CD4-positive, alpha-beta T cell treated with Interleukin-15 for 4 hours (primary cell): ENCODE results near the gene MCM3AP.
"Not testable (repeated sequence)": the region's sequence is repeated elsewhere in the genome, so short reads cannot be mapped to it uniquely, and the experiment has no call there.

ENCODE experiments used
- DNase-seq: peaks from one replicate; pipeline ENCODE4 v3.0.0-alpha.2; 2020; ENCODE audit warnings: low spot score

MCM3AP gene

GRCh38 chr21:46311568-46311967, 26.2 kb upstream of the MCM3AP start:
- no peak for DNase-seq

DNA sequence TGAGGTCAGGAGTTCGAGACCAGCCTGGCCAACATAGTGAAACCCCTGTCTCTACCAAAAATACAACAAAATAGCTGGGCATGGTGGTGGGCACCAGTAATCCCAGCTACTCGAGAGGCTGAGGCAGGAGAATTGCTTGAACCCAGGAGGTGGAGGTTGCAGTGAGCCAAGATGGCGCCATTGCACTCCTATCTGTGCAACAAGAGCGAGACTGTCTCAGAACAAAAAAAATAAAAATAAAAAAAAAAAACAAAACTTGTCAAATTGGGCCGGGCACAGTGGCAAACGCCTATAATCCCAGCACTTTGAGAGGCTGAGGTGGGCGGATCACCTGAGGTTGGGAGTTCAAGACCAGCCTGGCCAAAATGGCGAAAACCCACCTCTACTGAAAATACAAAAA, 24.8 kb upstream of the MCM3AP start:
- DNase-seq: not testable (repeated sequence)

- DNase-seq: no peak
Observed at GRCh38 chr21:46308431-46308830, 23.0 kb upstream of the MCM3AP start.

GRCh38 chr21:46307625-46308024, 22.2 kb upstream of the MCM3AP start:
- DNase-seq: no peak

DNA sequence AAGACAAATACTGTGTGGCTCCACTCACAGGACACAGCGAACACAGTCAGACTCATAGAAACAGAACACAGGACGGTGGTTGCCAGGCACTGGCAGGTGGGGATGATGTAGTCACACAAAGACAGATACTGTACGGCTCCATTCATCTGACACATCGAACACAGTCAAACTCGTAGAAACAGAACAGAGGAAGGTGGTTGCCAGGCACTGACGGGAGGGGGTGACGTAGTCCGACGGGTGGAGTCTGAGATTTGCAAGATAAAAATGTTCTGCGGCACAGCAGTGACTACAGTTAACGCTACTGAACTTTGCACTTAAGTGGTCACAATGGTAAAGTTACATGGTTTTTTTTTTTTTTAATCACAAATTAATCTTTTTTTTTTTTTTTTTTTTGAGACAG, 19.5 kb upstream of the MCM3AP start:
- no peak for DNase-seq

DNA sequence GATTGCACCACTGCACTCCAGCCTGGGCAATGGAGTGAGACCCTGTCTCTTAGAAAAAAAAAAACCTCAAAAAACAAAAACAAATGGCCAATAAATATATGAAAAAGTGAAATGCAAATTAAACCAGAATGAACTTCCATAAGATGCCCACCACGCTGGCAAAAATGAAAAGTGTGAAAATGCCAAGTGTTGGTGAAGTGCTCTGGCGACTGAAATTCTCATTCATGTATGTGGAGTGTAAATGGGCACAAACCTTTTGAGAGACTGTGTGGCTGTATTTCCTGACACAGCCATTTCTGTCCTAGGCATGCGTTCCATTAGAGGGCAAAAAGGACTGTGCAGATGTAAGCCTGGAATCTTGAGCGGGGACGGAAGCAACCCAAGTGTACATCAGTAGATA, 19.0 kb upstream of the MCM3AP start:
- no peak for DNase-seq

DNA sequence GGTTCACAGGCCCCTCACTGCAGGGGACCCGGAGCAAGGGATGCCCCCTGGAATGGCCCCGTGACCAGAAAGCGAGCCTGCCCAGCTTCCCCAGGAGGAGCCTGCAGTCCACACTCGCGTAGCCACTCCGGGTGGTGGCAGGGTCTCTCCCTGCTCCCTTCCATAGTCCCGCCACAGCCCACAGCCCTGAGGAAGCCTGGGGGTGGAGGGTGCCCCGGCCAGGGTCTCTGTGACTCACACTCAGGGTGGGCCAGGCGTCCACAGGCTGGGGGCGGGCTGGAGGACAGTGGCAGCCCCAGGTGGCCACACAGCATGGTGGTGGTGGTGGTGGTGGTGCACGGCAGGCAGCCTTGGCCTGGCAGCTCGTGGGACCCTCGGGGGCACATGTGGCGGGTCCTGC, 16.3 kb upstream of the MCM3AP start:
- DNase-seq: no peak

DNA sequence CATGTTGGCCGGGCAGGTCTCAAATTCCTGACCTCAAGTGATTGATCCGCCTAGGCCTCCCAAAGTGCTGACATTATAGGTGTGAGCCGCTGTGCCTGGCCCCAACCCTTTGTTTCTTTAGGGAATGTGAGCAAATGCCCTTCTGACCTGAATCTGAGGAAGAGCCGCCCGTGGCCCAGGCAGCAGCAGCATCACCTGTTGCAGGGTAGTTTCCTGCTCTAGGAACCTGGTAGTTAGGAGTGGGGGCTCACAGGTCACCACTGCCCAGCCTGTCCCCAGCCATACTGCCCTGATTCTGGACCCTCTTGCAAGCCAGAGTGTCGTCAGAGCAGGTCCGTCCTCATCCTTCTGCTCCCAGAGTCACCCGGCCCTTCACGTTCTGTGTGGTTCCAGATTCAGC, 13.8 kb upstream of the MCM3AP start:
- DNase-seq: no peak

- DNase-seq: no peak
Observed at GRCh38 chr21:46297338-46298271, 12.2 kb upstream of the MCM3AP start.

DNA sequence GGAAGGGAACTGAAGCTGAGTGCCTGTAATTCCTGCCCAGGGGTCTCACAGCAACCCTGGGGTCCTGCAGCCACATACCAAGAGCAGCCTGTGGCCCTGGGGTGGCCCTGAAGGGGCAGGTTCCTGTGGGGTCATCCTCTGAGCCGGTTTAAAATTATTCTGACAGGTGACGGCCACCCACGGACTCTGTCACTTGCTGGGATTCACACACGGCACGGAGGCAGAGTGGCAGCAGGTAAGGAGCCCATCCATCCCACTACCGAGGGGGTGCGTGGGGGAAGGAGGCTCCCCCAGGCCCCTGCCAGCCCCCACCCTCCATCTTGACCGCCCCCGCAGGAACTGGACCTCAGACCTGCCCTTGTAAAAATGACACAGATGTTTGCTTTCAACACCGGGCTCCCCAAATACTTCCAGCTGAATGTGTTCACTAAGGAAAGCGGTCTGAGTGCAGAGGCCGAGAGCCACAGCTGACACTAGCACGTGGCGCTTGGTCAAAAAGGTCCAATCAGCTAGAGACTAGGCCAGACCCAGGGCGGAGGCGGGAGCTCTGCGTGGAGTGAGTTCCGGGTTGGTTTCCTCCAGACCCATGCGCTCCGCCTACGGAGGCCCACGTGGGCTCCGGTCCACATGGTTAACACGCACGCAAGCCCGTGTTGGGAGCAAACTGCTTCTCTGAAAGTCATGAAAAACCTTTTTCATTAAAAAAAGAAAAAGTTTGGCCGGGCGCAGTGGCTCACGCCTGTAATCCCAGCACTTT, 10.8 kb upstream of the MCM3AP start:
- DNase-seq: peak; percentile 37

- no peak for DNase-seq
Observed at GRCh38 chr21:46295177-46295770, 9.9 kb upstream of the MCM3AP start.

DNA sequence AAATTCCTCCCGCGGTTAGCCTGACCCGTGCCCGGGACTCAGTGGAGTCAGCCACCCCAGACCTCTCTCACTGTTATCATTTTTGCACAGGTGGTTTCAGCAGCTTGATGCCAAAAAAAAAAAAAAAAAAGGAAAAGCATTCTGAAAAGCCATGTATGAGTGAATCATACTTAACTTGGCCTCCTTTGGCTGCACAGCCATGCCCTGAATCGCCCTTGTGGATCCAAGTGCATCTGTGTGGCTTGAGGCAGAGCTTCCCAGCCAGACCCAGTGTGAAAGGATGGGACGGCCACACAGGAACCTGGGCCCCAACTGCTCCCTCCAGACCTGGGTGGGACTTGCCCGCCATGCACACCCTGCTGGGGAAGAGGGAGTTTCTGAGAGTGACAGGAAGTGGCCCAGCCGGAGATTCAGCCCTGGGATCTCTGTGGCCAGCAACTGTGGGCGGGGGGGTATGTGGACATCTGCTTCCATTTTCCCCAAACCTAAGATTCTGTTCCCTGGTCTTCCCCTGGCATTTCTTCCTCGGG, 9.3 kb upstream of the MCM3AP start:
- DNase-seq: no peak

DNA sequence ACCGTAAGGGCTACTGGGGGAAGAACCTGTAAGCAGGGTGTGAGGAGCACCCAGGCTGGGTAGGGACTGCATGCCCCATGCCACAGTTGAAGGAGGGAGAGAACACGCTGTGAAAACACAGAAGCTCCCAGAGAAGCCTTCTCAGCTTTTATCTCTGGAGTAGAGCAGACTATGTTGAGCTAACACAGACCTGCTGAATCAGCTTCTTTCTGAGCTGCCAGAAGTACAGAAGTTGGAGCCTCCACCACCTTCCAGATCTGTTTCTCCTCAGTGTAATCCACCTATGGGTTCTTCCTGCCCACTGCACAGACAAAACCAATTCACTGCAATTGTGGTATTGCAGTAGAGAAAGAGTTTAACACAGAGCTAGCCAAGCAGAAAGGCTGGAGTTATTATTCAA, 6.2 kb upstream of the MCM3AP start:
- no peak for DNase-seq

DNA sequence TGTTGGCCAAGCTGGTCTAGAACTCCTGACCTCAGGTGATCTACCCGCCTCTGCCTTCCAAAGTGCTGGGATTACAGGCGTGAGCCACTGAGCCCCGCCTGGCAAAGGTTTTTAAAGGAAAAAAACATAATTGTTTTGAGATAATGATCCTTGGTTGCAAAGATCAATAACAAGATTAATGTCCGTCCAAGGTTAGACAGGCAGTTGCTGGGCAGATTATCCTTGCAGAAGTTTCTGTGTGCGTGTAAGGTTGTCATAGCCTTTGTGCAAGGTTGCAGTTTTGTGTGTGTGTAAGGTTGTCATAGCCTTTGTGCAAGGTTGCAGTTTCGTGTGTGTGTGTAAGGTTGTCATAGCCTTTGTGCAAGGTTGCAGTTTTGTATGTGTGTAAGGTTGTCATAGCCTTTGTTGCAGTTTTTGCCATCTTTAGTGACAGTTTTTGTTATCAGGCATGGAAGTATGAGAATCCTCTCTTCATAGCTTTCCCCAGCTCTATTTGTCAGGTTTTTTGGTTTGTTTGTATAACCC, 4.3 kb upstream of the MCM3AP start:
- DNase-seq: no peak

DNA sequence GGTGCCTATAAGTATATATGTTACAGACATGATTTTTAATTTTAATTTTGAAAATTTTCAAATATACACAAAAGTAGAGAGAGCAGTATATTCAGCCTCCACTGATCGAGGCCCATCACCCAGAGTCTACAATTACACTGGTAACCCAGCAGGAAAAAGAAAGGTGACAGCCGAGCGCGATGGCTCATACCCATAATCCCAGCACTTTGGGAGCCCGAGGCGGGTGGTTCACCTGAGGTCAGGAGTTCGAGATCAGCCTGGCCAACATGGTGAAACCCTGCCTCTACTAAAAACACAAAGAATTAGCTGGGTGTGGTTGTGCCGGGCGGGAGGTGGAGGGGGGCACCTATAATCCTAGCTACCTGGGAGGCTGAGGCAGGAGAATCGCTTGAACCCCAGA, 2.1 kb upstream of the MCM3AP start:
- no peak for DNase-seq

- DNase-seq: no peak
Observed at GRCh38 chr21:46286648-46287002, 1.2 kb upstream of the MCM3AP start.

DNA sequence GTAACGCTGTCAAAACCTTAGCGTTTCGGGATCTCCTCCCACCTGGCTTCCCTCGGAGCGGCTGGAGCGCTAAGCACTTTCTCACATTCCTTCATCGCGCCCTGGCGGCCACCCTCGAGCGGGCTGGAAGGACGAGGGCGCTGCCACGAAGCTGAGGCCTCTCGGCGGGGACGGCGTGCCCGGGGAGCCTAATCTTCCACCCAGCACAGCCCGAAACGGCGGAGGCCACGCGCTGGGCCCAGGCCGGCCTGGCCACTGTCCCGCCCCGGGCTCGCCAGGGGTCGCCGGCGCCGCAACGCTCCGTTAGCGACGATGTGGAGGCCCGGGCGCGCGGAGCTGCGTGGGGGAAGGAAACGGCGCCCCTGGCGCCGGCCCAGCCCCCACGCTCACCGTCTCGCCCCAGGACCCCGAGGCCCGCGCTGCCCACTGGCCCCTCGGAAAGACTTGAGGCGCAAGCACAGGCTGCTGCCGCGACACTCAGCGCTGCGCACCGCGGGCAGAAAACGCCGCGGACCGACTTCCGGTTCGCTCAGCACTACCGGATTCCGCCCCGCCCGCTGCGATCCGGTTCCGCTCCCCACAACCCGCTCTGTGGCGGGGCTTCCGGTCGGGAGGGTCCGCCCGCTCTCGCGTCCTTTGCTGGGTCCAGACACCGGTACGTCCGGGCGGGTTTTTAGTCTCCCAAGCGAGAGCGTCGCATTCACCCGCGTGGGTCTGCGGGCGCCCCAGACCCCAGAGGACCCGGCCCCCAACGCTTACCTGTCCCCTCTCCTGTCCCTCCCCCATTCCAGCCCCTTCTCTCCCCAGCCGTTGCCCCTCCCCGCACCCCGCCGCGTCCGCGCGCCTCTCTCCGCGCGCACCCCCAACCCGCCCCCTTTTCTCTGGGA, 593 bp upstream of the MCM3AP start, which contains the start of gene YBEY:
TSS of gene YBEY (plus strand) at position 582 of the 887 bp plus-strand sequence. CDS start 572 bp downstream, outside the sequence.
- peak; percentile 81 for DNase-seq

GRCh38 chr21:46284733-46285132, 678 bp downstream of the MCM3AP start:
- no peak for DNase-seq

- no peak for DNase-seq
Observed at GRCh38 chr21:46284077-46284644, 1.2 kb downstream of the MCM3AP start.

- DNase-seq: no peak
Observed at GRCh38 chr21:46274797-46275390, 10.5 kb downstream of the MCM3AP start.

DNA sequence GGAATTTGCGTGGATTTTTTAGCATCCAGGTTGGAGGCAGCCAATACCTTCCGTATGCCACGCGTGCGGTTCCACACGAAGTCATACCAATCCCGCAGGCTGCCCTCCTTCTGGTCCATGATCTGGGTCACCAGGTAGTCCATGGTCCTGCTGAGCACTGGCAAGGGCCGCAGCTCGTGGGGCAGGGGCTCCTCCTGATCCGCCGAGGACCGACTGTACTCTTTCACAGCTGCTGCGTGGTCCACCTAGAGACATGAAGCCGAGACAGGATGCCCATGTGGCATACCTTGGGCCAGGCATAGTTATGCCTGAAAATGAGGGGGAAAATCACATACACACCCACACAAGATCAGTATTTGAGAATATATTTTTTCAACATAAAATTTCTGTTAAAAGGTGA, 12.1 kb downstream of the MCM3AP start:
- no peak for DNase-seq
